GM18870 (cell line): ENCODE measurements around the gene LINC00305.

Experiments
- ATAC-seq: cut with Tn5 transposase; IDR thresholded peaks from one replicate; pipeline ENCODE4 v1.9.1; 2021; ENCODE audit warnings: moderate library complexity; ENCODE audit not compliant: unreplicated experiment

The LINC00305 gene

GRCh38 chr18:64037812-64038414 is 111.0 kb downstream of the LINC00305 start:
- ATAC-seq = peak; percentile 79

- ATAC-seq = no peak
Observed at GRCh38 chr18:64032312-64032711, 116.6 kb downstream of the LINC00305 start.

- ATAC-seq = no peak
Observed at GRCh38 chr18:64031411-64031810, 117.5 kb downstream of the LINC00305 start.
